Ishikawa (cell line): ENCODE data around the gene SCFD1.

Source experiments
- FOXM1 ChIP-seq: IDR thresholded peaks from 2 replicates; pipeline ENCODE4 v1.6.1; 2012; ENCODE audit warnings: low read depth, borderline replicate concordance
- NFIC ChIP-seq: IDR thresholded peaks from 2 replicates; pipeline ENCODE4 v1.6.1; 2012
- TEAD4 ChIP-seq: IDR thresholded peaks from 2 replicates; pipeline ENCODE4 v1.6.1; 2012

DNA sequence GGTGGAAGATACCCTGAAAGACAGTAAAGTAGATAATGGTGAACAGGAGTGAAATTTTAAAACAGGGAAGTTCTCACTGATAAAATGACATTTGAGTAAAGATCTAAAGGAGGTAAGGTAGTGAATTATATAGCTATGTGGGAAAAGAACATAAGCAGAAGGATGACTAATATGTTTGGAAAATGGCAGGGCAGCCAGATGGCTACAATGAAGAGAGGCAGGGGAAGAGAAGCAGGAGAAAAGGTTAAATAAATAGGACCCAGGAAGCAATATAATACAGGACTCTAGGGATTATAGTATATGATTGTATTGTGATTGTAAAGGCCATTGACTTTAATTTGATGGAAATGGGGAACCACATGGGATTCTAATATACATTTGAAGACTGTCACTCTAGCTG lies 33.0 kb downstream of the SCFD1 start:
- TF ChIP-seq NFIC = no peak
- TF ChIP-seq TEAD4 = no peak
- no peak for TF ChIP-seq FOXM1
